ENCODE data around the gene ZNF385D. TPM values are rescaled to one million over a fixed set of nuclear protein-coding genes. Genes with fewer than 3 reads are reported as not detected.

ZNF385D gene
- polyA plus RNA-seq, 1 donor (not counting 4 experiments of a cell fraction or from before 2014, with no cell fraction given) = 0.46 TPM

GRCh38 chr3:21435871-21436270, 315.1 kb downstream of the ZNF385D start:
- Histone ChIP-seq H3K36me3 (ENCODE audit: control insufficient read depth in 2 of 2, extremely low read depth in 1 of 2, insufficient read depth in 2 of 2, low read length in 2 of 2) (no peaks in the 10 kb centered on the region), H3K9me1 (ENCODE audit: control insufficient read depth, extremely low read depth, insufficient read depth, low read length) (no peaks in the 10 kb centered on the region), H3K4me3 (ENCODE audit: control insufficient read depth in 2 of 3, extremely low read depth in 1 of 3, insufficient read depth in 2 of 3, low read depth in 1 of 3, low read length in 3 of 3) (no peak overlapping the region), H3K9me3 (ENCODE audit: control insufficient read depth, low read depth, low read length) (no peaks in the 10 kb centered on the region), H3K9ac (ENCODE audit: control insufficient read depth, extremely low read depth, insufficient read depth, low read length) (no peak overlapping the region), H4K20me1 (ENCODE audit: control insufficient read depth, extremely low read depth, insufficient read depth, low read length) (no peaks in the 10 kb centered on the region), H3K27ac (ENCODE audit: control insufficient read depth, insufficient read depth, low read length) (no peak overlapping the region), H3K4me1 (ENCODE audit: control insufficient read depth, extremely low read depth, insufficient read depth, low read length) (no peaks in the 10 kb centered on the region), H2AFZ (ENCODE audit: control insufficient read depth, low read length) (no peak overlapping the region), H3K4me2 (ENCODE audit: control insufficient read depth, extremely low read depth, insufficient read depth, low read depth, low read length) (no peak overlapping the region), H3K79me2 (ENCODE audit: control insufficient read depth, insufficient read depth, low read length) (no peaks in the 10 kb centered on the region), H3K27me3 (ENCODE audit: control insufficient read depth, extremely low read depth, insufficient read depth, low read length) (no peaks in the 10 kb centered on the region)
- dilution Hi-C loops (cut with MboI; ENCODE audit: extremely low pct_ligation_motif_present, low sequenced_read_pairs) = no loop called here
- DNase-seq (ENCODE audit: low read depth, low spot score) (no peak), FAIRE-seq (peak; percentile 56)
- TF ChIP-seq EZH2 (IDR thresholded peaks at IDR 0.05; ENCODE audit: low read length) (no peak), CTCF (optimal IDR thresholded peaks at IDR 0.05 in 1 of 3, IDR thresholded peaks at IDR 0.05 in 1 of 3, conservative IDR thresholded peaks at IDR 0.05 in 1 of 3; ENCODE audit: extremely low read depth in 1 of 3, insufficient read depth in 2 of 3, low read length in 3 of 3) (no peak)

- no peak overlapping the region for H2AFZ ChIP-seq (ENCODE audit: control insufficient read depth, low read length)
Measured at GRCh38 chr3:21434310-21434709, 316.7 kb downstream of the ZNF385D start.

More at GRCh38 chr3:21434310-21434709, 316.7 kb downstream of the ZNF385D start:
- no peaks in the 10 kb centered on the region for H3K36me3 ChIP-seq (ENCODE audit: control insufficient read depth in 2 of 2, extremely low read depth in 1 of 2, insufficient read depth in 2 of 2, low read length in 2 of 2)
- H3K4me1 ChIP-seq (ENCODE audit: control insufficient read depth, extremely low read depth, insufficient read depth, low read length) = no peaks in the 10 kb centered on the region
- H3K27ac ChIP-seq (ENCODE audit: control insufficient read depth, insufficient read depth, low read length) = no peak overlapping the region
- no peak overlapping the region for H3K4me3 ChIP-seq (ENCODE audit: control insufficient read depth in 2 of 3, extremely low read depth in 1 of 3, insufficient read depth in 2 of 3, low read depth in 1 of 3, low read length in 3 of 3)
- TF ChIP-seq EZH2 (IDR thresholded peaks at IDR 0.05; ENCODE audit: low read length) = no peak
- no peak for TF ChIP-seq CTCF (optimal IDR thresholded peaks at IDR 0.05 in 1 of 3, IDR thresholded peaks at IDR 0.05 in 1 of 3, conservative IDR thresholded peaks at IDR 0.05 in 1 of 3; ENCODE audit: extremely low read depth in 1 of 3, insufficient read depth in 2 of 3, low read length in 3 of 3)
- H4K20me1 ChIP-seq (ENCODE audit: control insufficient read depth, extremely low read depth, insufficient read depth, low read length) = no peaks in the 10 kb centered on the region
- no peak overlapping the region for H3K9ac ChIP-seq (ENCODE audit: control insufficient read depth, extremely low read depth, insufficient read depth, low read length)
- FAIRE-seq (no peak), DNase-seq (ENCODE audit: low read depth, low spot score) (no peak)
- dilution Hi-C loops (cut with MboI; ENCODE audit: extremely low pct_ligation_motif_present, low sequenced_read_pairs) = no loop called here
- no peak overlapping the region for H3K4me2 ChIP-seq (ENCODE audit: control insufficient read depth, extremely low read depth, insufficient read depth, low read depth, low read length)
- no peaks in the 10 kb centered on the region for H3K27me3 ChIP-seq (ENCODE audit: control insufficient read depth, extremely low read depth, insufficient read depth, low read length)
- H3K9me1 ChIP-seq (ENCODE audit: control insufficient read depth, extremely low read depth, insufficient read depth, low read length) = no peaks in the 10 kb centered on the region
- H3K9me3 ChIP-seq (ENCODE audit: control insufficient read depth, low read depth, low read length) = no peaks in the 10 kb centered on the region
- no peaks in the 10 kb centered on the region for H3K79me2 ChIP-seq (ENCODE audit: control insufficient read depth, insufficient read depth, low read length)

Data from keratinocyte (primary cell).